Activated CD4-positive, CD25-positive, alpha-beta regulatory T cell (primary cell): ENCODE data around the gene EIF4A2.
"Not testable (repeated sequence)": the region's sequence is repeated elsewhere in the genome, so short reads cannot be mapped to it uniquely, and the experiment has no call there.

ENCODE experiments used
- DNase-seq, 4 experiments: peaks; one replicate each; lab custom pipeline; 2025; lab: John Stamatoyannopoulos, UW

Gene EIF4A2

GRCh38 chr3:186785495-186786018, 2.2 kb downstream of the EIF4A2 start:
- no peak for DNase-seq

DNA sequence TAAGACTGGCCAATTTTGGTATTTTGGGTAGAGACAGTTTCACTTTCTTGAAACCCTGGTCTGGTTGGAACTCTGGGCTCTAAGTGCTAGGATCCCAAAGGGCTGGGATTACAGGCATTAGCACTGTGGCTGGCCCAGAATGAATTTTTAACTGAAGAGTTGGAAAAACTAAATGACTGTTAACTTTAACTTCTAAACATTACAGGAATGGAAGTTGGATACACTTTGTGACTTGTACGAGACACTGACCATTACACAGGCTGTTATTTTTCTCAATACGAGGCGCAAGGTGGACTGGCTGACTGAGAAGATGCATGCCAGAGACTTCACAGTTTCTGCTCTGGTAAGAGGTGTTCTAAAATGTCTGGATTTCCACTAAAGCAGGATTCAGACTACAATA, 3.5 kb downstream of the EIF4A2 start:
- DNase-seq = no peak

DNA sequence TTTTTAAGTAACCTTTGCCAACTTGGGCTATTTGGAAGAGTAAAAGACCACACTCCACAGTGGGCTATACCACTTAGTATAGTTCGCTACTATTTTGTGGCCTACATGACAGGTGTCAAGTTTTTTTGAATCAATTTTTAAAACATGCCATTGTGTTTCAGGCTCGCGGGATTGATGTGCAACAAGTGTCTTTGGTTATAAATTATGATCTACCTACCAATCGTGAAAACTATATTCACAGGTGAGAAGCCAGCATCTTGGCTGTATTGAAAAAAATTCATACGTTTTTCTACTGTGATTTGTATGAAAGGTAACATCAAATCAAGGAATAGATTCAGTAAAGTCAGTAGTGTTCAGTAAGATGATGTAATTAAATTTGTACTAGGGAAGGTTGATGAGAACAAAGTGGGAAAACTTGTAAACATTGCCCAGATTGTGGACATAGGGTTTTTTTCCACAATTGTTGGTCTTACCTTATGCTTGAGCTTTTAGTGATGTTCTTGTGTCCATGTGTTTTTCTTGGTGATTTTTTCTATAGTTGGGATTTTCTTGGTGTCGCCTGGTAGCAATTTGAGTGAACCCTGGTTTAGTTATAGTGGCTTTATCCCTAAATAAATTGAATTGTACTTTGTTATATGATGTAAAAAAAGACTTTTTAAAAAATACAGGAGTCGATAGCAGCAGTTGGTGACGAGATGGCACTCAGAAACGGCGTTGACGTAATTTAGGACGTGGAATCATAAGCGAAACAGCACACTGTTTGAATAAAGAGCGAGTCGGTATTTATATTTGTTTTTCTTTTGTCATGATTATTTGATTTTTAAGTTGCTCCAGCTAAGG, 4.5 kb downstream of the EIF4A2 start:
- DNase-seq = no peak

DNA sequence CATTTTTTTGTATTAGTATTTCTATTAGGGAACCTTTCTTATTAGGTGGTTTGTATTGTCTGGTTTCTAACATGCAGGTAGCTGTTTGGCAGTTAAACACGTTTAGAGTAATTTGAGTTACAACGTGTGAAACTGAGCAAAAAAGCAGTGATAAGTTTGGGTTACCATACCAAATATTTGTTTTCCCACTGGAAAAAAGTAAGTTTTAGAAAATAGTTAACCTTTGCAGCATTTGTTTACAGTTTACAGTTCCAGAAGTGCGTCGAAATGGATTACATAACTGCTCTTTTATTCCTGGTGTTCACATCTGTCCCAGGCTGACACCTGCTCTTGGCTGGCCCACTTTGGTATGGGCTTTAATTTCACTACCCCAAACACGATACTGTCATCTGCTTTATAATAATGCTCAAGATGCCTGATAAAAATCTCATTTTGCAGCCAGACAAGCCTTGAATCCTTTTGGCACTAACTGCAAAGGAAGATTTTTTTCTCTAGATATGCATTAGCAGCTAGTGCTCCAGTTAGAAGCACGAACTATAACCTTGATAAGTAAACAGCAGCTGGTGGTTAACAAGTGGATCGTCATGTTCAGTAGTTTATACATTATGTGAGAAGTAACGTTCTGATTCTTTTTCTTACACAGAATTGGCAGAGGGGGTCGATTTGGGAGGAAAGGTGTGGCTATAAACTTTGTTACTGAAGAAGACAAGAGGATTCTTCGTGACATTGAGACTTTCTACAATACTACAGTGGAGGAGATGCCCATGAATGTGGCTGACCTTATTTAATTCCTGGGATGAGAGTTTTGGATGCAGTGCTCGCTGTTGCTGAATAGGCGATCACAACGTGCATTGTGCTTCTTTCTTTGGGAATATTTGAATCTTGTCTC, 5.3 kb downstream of the EIF4A2 start:
- DNase-seq = no peak

DNA sequence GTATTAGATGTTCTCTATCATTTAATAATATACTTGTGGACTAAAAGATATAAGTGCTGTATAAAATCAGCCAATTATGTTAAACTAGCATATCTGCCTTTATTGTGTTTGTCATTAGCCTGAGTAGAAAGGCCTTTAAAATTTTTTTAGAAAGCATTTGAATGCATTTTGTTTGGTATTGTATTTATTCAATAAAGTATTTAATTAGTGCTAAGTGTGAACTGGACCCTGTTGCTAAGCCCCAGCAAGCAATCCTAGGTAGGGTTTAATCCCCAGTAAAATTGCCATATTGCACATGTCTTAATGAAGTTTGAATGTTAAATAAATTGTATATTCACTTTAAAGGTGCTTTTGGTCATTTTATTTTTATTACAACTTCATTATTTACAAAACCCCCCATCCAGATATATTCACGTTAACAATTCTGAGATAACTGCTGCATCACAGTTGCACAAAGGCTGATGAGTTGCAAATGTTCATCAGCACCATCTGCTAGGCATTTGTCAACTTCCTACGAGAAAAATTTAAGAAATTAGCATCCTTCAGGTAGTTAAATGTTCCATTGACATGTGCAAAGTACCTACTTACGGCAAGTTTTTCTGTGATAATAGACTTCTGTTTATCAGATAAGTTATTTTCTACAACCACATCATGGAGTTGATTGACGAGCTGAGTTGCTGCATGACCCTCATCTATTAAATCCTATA, 6.3 kb downstream of the EIF4A2 start:
- DNase-seq = no peak

DNA sequence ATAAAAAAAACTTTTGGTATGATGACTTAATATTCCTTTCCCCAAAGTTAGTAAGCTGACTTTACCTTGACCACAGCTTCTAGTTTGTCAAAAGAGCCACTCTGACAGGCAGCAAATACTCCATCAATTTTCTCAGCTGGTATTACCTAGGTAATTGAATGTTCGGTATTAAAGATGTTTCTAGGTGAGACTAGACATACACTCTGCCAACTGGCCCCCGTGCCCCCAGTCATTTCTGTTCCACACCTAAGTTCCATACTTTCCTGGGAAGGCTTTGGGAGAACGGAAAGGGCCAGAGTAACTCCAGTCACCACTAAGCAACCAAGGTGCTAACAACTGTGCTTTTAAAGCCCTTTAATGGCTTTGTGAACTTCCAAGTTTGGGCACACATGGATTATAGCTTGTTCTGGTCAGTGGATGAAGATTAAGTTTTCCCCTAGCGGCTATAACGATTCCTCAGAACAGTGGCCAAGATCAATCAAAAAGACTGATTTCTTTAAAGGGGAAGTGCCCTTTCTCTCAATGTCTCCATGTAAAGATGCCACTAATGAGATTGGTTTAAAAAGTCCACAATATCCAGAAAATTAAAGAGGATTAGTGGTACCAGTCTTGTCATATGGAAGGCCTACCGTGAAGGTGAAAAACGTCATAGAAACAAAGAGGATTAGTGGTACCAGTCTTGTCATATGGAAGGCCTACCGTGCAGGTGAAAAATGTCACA, 7.0 kb downstream of the EIF4A2 start:
- DNase-seq = no peak

DNA sequence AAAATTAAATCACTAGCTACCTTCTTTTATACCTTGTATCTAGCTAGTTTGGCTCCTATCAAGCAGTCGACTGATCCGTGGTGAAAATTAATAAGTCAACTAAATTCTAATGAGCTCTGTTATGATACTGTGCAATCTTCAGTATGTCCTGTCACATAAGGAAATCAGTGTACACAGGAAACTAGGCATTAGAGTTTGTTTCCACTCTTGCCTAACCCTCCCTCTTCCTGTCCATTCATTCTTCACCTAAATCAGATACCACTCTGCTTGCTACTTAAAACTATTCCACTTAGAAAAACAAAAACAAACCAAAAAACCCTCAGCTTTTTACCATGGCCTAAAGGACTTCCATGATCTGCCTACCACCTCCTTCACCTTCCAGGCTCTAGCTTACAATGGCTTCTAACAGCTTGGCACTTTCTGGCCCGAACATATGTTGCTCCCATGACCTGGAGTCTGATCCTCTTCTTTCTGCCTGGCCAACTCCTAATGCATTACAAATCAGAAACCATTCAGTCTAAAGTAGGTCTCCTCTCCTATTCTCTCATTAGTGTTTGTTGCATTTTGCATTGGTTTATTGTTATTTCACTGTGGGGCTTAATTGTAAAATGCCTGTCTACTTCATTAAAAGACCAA, 15.0 kb downstream of the EIF4A2 start:
- DNase-seq = no peak

DNA sequence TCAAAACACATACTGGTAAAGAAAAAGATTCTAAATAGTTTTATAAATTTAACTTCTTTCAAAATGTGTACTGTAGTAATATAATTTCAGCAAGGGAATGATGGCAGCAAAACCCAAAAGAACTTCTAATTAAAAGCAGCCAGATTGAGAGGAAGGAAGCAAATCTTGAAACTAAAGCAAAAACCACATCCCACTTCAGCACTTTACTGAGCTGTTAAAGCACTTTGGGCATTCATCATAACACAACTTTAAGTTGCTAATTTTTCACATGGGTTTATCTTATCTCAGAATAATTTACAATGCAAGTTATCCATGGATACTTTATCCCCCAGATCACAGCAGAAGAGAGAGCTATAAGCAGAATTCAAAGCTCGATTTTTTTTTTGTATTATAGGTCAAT, 16.9 kb downstream of the EIF4A2 start:
- no peak for DNase-seq

DNA sequence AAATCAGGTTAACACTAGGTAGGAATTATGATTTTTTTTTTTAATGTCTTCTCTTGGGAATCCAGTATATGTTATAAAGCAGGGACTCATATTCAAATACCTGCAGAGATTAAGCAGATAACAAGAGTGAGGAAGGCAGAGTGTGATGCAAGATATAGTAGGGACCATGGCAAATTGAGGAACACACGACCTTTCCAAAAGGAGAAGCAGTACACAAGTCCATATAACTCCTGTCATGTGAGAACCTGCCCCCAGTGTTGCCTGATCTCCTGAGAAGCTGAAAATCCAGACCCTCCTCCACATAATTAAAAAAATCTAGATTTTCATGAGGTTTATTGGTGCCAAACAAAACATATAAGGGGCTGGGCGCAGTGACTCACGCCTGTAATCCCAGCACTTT, 19.3 kb downstream of the EIF4A2 start:
- DNase-seq = no peak

DNA sequence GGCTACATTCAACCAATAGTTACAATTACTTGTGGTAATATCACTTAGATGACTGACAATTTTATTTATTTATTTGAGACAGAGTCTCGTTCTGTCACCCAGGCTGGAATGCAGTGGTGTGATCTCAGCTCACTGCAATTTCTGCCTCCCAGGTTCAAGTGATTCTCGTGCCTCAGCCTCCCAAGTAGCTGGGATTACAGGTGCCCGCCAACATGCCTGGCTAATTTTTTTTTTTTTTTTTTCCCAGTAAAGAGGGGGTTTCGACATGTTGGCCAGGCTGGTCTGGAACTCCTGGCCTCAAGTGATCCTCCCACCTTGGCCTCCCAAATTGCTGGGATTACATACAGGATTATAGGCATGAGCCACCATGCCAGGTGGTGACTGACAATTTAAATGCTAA, 20.1 kb downstream of the EIF4A2 start:
- DNase-seq = not testable (repeated sequence)

GRCh38 chr3:186806089-186807055, 23.0 kb downstream of the EIF4A2 start, which contains the start of gene RFC4:
RFC4 (minus strand) TSS chr3:186806482; CDS start chr3:186804713, 1,769 bp downstream.
- peak; percentile 65 to 75 (median 70) for DNase-seq

- no peak for DNase-seq
Measured at GRCh38 chr3:186807231-186807630, 23.9 kb downstream of the EIF4A2 start.

GRCh38 chr3:186810336-186810996, 27.1 kb downstream of the EIF4A2 start:
- no peak for DNase-seq

DNA sequence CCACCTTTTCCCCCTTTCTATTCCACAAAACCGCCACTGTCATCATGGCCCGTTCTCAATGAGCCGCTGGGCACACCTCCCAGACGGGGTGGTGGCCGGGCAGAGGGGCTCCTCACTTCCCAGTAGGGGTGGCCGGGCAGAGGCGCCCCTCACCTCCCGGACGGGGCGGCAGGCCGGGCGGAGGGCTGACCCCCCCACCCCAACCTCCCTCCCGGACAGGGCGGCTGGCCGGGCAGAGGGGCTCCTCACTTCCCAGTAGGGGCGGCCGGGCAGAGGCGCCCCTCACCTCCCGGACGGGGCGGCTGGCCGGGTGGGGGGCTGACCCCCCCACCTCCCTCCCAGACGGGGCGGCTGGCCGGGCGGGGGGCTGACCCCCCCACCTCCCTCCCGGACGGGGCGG, 27.9 kb downstream of the EIF4A2 start:
- not testable (repeated sequence) for DNase-seq

DNA sequence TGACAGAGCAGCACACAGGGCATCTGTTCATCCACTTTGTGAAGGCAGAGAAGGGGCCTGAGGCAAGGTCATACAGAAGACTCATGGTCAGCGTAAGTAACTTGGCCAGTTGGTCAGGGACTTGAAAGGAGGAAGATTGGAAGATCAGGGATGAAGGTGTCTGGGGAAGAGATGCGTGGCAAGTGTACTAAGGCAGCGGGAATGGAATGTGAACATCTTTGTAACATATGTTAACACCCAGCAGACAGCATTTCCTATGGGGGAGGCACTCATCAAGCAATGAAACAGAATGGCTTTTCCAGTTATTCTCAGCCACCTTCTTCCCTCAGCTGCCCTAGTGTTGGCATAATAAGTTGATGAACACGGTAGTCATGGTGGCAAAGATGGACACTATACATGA, 30.7 kb downstream of the EIF4A2 start:
- DNase-seq = no peak

GRCh38 chr3:186815435-186815834, 32.1 kb downstream of the EIF4A2 start:
- no peak for DNase-seq

DNA sequence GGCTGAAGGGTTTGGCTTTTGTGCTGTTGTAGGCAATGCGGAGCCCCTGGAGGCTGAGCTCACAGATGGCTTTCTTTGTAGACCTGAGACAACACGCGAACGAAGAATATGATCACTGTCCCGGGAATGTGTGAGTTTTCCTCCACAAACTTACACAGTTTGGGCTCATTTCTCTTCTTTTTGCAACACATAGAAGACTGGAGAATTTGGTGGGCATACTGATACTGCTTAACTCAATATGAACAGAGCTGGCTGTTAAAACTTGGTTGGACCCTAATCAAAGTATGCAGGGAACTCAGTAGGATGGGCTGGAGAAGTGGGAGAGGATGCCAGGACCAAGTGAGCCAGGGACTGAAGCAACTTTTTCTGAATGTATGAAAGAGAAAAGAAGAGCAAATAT, 35.1 kb downstream of the EIF4A2 start:
- no peak for DNase-seq

GRCh38 chr3:186818956-186819355, 35.6 kb downstream of the EIF4A2 start:
- DNase-seq = no peak
